ENCODE measurements around the gene ADGRD1. TPM values are rescaled to one million over a fixed set of nuclear protein-coding genes. Genes with fewer than 3 reads are reported as not detected.
A peak's percentile ranks its signal among the peaks of the same experiment; 100 is the strongest.

Gene ADGRD1
- total and polyA plus RNA-seq, 12 donors = 0.87 to 6.0 (median 1.6) TPM

GRCh38 chr12:130969223-130969622 lies 15.5 kb downstream of the ADGRD1 start:
- TF ChIP-seq POLR2A (IDR thresholded peaks at IDR 0.05) = no peak
- TF ChIP-seq, protein P1, sequence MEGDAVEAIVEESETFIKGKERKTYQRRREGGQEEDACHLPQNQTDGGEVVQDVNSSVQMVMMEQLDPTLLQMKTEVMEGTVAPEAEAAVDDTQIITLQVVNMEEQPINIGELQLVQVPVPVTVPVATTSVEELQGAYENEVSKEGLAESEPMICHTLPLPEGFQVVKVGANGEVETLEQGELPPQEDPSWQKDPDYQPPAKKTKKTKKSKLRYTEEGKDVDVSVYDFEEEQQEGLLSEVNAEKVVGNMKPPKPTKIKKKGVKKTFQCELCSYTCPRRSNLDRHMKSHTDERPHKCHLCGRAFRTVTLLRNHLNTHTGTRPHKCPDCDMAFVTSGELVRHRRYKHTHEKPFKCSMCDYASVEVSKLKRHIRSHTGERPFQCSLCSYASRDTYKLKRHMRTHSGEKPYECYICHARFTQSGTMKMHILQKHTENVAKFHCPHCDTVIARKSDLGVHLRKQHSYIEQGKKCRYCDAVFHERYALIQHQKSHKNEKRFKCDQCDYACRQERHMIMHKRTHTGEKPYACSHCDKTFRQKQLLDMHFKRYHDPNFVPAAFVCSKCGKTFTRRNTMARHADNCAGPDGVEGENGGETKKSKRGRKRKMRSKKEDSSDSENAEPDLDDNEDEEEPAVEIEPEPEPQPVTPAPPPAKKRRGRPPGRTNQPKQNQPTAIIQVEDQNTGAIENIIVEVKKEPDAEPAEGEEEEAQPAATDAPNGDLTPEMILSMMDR (IDR thresholded peaks at IDR 0.05) = no peak

DNA sequence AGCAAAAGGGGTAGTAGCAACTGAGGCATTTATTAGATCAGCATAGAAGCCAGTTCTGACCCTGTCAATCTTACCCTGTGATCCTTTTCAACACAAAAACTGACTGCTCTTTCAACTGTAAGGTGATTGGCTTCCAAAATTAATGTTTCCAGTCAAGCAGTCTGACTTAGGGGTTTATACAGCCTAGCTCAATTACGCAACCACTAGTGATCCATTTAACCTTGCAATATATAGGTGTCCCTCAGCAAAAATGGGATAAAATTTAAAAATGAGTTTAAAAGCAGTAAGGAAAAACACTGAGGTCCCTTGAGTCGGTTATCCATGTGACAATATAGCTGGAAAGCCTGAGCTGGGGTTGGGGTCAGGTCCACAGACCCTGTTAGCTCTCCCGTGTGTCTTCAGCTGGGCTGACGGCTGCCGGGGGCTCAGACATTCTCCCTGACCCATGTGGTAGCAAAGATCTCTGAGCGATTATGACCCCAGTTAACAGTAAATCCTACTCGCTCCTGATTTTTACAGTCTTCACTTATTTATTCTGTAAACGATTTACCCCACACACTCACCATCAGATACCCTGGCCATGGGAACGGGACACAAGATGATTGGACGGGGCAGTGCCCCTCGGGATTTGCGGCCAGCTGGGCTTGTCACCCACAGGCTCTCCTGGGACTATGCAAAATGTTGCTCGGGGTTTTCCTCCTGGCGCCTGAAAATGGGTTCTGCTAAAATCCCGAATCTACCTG lies 16.6 kb downstream of the ADGRD1 start:
- H3K36me3 ChIP-seq (replicated peaks in 1 of 2) = no peaks in the 10 kb centered on the region
- H3K27me3 ChIP-seq = no peaks in the 10 kb centered on the region
- H3K4me3 ChIP-seq = no peak overlapping the region
- no peak for TF ChIP-seq POLR2A (IDR thresholded peaks at IDR 0.05)
- TF ChIP-seq, protein P1 (IDR thresholded peaks at IDR 0.05) = no peak
- no peaks in the 10 kb centered on the region for H3K4me1 ChIP-seq (replicated peaks in 1 of 2)
- DNase-seq = peak in 1 of 7 donors; percentile 9
- 61 to 64% (median 63%) methylated on average over 14 to 15 of the region's 15 CpGs for WGBS, 4 donors
- intact Hi-C loops (cut with DNase I) = no loop called here
- no peaks in the 10 kb centered on the region for H3K9me3 ChIP-seq (replicated peaks in 1 of 3)
- H3K27ac ChIP-seq = no peak overlapping the region

More at GRCh38 chr12:130969223-130969622, 15.5 kb downstream of the ADGRD1 start:
- H3K4me3 ChIP-seq = no peak overlapping the region
- no peak overlapping the region for H3K27ac ChIP-seq
- no peaks in the 10 kb centered on the region for H3K36me3 ChIP-seq (replicated peaks in 1 of 2)
- no peaks in the 10 kb centered on the region for H3K9me3 ChIP-seq (replicated peaks in 1 of 3)
- intact Hi-C loops (cut with DNase I) = no loop called here
- no peaks in the 10 kb centered on the region for H3K4me1 ChIP-seq (replicated peaks in 1 of 2)
- peak in 1 of 7 donors; percentile 20 for DNase-seq
- no peaks in the 10 kb centered on the region for H3K27me3 ChIP-seq
- 70 to 74% (median 72%) methylated on average over 6 to 7 of the region's 7 CpGs for WGBS, 4 donors

DNA sequence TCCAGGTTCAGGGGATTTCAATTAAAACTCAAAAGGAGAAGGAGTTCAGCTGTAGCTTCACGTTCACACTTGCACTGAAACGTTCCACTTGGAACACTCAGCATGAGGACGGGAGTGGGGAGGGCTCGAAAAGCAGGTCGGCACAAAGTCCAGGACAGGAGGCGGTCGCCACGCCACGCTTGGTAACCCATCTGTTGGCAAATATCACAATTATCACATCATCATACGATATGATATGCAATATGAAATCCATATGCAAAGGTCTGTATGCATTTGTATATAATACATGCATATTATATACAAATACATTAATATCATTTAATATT lies 17.2 kb downstream of the ADGRD1 start:
- H3K27me3 ChIP-seq = no peaks in the 10 kb centered on the region
- no peak overlapping the region for H3K27ac ChIP-seq
- H3K9me3 ChIP-seq (replicated peaks in 1 of 3) = no peaks in the 10 kb centered on the region
- no peaks in the 10 kb centered on the region for H3K36me3 ChIP-seq (replicated peaks in 1 of 2)
- H3K4me3 ChIP-seq = no peak overlapping the region
- H3K4me1 ChIP-seq (replicated peaks in 1 of 2) = no peaks in the 10 kb centered on the region
- peak in 1 of 7 donors; percentile 33 for DNase-seq
- intact Hi-C loops (cut with DNase I) = no loop called here
- TF ChIP-seq POLR2A (IDR thresholded peaks at IDR 0.05) = no peak
- TF ChIP-seq, protein P1 (IDR thresholded peaks at IDR 0.05) = no peak
- WGBS, 4 donors = 82 to 92% (median 86%) methylated on average over 10 of the region's 10 CpGs

- peak in 1 of 7 donors; percentile 37 for DNase-seq
- intact Hi-C loops (cut with DNase I) = no loop called here
- Histone ChIP-seq H3K4me1 (replicated peaks in 1 of 2) (no peaks in the 10 kb centered on the region), H3K9me3 (replicated peaks in 1 of 3) (no peaks in the 10 kb centered on the region), H3K4me3 (no peak overlapping the region), H3K27ac (no peak overlapping the region), H3K36me3 (replicated peaks in 1 of 2) (no peaks in the 10 kb centered on the region), H3K27me3 (no peaks in the 10 kb centered on the region)
- TF ChIP-seq, protein P1 (IDR thresholded peaks at IDR 0.05) = no peak
- no peak for TF ChIP-seq POLR2A (IDR thresholded peaks at IDR 0.05)
- WGBS, 4 donors = 81 to 82% (median 82%) methylated on average over 15 of the region's 15 CpGs
Observed at GRCh38 chr12:130971925-130972585, 18.3 kb downstream of the ADGRD1 start.
